IPS-NIHi11 (cell line): Measurements from ENCODE around the gene ARIH2.
A peak's percentile ranks its signal among the peaks of the same experiment; 100 is the strongest.

ENCODE experiments used
- DNase-seq: peaks from one replicate; pipeline ENCODE4 v3.0.0; 2012; ENCODE audit warnings: mixed read lengths, low spot score

ARIH2 gene

GRCh38 chr3:49020330-49021212 lies 101.9 kb downstream of the ARIH2 start:
- peak; percentile 34 for DNase-seq

- peak; percentile 91 for DNase-seq
Measured at GRCh38 chr3:49021213-49021812, 102.7 kb downstream of the ARIH2 start.

- peak; percentile 89 for DNase-seq
Measured at GRCh38 chr3:49021813-49022687, 103.4 kb downstream of the ARIH2 start, which contains the start of gene NDUFAF3. Gene NDUFAF3, plus strand, starts transcription at chr3:49022121. Its CDS starts 24 bp downstream, at chr3:49022145.

GRCh38 chr3:49022688-49023171 lies 104.1 kb downstream of the ARIH2 start:
- no peak for DNase-seq

DNA sequence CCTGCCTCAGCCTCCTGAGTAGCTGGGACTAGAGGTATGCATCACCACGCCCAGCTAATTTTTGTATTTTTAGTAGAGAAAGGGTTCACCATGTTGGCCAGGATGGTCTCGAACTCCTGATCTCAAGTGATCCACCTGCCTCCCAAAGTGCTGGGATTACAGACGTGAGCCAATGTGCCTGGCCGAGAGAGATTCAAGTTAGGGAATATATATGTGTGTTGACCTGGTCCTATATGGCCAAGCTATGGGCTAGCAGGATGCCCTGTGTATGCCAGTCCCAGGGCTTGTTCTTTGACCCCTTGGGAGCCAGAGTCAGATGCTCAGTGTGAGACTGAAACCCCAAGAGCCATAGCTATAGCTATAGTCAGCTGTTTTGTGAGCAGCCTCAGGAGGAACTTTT lies 105.1 kb downstream of the ARIH2 start:
- no peak for DNase-seq

- no peak for DNase-seq
Measured at GRCh38 chr3:49024449-49024848, 105.8 kb downstream of the ARIH2 start.

GRCh38 chr3:49025005-49025792 lies 106.6 kb downstream of the ARIH2 start:
- no peak for DNase-seq

DNA sequence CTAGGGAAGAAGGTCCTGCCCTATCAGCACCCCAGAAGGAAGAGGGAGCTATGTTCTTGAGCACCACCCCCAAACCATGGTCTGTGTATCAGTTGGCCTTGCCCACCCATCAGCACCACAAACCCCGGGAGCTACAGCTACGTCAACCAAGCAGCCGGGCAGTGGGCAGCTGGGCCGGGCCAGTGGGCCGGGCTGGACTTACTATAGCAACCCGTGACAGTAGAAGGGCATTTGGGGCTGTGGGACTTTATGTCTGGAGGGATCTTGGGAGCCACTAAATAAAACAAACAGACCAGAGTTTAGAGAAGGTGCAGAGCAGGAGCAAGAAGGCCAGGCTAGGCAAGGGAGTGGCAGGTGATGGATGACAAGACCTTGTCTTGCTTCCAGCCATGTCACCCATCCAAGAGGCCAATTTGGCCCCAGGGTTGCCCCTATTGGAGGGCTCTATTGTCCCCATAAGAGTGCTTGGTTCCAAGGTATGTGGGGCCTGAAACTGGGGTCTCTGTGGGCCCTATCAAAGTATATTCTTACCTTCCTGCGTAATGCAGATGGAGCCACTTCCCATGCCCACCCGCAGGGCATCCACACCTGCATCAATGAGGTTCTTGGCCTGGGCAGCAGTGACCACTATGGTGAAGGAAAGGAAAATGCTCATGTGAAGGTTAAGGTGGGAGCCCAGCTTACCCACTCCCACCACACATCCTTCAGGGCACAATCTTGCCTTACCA lies 107.3 kb downstream of the ARIH2 start:
- DNase-seq: no peak

GRCh38 chr3:49026536-49026935 lies 107.9 kb downstream of the ARIH2 start:
- no peak for DNase-seq

- no peak for DNase-seq
Measured at GRCh38 chr3:49027634-49028033, 109.0 kb downstream of the ARIH2 start.

DNA sequence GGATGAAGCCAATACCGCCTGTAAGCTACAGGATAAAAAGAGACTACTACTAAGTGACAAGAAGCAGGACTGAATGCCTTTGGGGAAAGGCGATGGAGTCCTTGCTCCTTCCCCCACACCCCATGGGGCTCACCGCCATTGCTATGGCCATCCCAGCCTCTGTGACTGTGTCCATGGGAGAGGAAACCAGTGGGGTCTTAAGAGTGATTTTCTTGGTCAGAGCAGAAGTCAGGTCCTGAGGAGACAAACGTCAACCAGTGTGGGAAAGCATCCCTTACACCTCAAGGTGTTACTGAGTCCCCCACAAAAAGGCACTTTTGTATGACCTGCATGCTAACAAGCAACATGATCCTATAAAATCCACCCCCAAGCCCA lies 109.6 kb downstream of the ARIH2 start:
- DNase-seq: no peak

DNA sequence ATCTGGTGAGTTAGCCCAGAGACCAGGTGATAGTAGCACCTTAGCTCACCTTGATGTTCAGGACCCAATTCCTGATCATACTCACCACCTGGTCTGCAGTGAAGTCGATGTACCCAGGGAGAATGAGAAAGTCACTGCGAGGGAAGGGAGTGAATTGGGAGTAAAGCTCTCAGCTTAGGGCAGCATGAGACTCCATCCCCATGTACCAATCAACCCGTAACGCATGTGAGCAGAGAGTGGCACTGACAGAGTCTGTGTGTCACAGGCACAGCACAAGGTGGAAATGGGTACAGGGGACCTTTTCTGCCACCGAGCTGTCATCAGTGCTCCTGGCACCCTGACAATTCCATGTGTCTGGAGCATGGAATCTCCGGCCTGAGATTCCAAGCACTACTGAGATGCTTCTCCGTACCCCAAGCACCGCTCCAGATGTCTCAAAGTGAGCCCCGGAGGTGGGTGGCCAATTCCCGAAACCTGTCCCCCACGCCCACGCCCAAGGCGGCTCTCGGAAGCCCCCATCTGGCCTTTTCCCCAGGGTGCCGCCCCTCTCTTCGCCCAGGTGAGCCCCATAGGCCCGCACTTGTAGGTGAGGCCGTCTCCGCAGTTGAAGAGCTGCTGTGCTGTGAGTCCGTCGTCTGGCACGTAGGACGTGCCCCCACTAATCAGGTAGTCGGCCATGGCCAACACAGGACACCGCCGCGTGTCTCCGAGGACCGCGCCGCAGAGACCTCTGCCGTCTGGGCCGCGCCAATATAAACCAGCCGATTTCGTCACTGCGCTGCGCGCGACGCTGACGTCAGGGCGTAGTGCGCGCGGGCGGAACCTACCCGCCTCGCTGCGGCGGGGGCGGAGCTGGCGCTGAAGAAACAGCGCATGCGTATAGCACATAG lies 110.3 kb downstream of the ARIH2 start, which contains the start of gene IMPDH2:
Gene IMPDH2 (minus strand): TSS at position 726 of the 890 bp plus-strand sequence. CDS start 48 bp downstream, at position 678.
- peak; percentile 89 for DNase-seq

- DNase-seq: no peak
Measured at GRCh38 chr3:49029563-49029884, 110.9 kb downstream of the ARIH2 start.

- no peak for DNase-seq
Measured at GRCh38 chr3:49030321-49030720, 111.7 kb downstream of the ARIH2 start.

DNA sequence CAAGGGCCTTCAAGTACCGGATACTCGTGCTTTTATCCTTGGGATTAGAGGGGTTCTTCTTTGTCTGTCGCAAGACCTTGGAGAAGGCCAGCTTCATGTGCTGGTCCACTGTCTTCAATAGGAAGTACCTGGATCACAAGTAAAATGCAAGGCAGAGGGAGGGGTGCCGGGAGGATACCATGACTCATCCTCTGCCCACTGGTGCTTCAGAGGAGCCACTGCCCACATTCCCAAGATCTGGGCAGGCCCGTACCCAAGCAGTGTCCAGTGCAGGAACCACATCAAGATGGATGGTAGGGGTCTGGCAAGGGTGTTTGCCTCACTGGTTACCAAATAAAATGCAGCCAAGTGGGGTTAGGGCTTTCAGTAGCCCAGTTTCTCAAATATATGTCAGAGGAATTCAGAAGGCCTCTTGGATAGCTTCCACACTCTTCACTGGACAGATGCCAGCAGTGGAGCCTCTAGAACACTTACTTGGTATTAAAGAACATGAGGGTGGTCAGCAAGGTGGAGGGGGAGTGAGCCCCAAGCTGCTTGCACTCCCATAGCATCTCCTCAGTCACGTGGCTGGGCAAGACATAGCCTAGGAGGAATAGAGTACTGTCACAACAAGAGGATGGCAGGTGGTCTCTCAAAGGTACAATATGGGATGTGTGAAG lies 114.1 kb downstream of the ARIH2 start:
- no peak for DNase-seq

- DNase-seq: no peak
Measured at GRCh38 chr3:49034650-49035049, 116.0 kb downstream of the ARIH2 start.

- DNase-seq: no peak
Measured at GRCh38 chr3:49035281-49035680, 116.6 kb downstream of the ARIH2 start.
